ENCODE data around the gene IFRD2. TPM values are rescaled to one million over a fixed set of nuclear protein-coding genes. Genes with fewer than 3 reads are reported as not detected.

The IFRD2 gene
- total and polyA plus RNA-seq, 2 of the 8 experiments (the other 6 are each of a cell fraction or from before 2014, with no cell fraction given) = 76.7 to 88.8 TPM

DNA sequence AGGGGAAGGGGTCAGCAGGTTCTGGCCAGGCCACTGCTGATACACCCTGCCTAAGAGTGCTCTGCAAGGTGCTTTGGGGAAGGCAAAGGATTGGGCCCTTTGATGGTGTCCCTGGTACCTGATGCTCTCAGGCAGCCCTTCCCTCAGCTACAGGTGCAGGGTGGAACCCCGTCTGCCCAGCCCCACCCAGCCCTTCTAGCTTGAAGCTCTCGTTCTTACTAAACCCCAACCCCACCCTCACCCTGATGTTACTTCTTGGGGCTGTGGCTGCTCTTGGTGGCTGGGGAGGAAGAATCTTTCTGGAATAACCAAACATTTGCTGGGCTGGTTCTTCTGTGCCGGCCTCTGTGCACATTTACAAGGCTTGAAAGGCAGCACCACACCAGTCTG, 49.9 kb downstream of the IFRD2 start (continued):
- TF ChIP-seq, protein P1, sequence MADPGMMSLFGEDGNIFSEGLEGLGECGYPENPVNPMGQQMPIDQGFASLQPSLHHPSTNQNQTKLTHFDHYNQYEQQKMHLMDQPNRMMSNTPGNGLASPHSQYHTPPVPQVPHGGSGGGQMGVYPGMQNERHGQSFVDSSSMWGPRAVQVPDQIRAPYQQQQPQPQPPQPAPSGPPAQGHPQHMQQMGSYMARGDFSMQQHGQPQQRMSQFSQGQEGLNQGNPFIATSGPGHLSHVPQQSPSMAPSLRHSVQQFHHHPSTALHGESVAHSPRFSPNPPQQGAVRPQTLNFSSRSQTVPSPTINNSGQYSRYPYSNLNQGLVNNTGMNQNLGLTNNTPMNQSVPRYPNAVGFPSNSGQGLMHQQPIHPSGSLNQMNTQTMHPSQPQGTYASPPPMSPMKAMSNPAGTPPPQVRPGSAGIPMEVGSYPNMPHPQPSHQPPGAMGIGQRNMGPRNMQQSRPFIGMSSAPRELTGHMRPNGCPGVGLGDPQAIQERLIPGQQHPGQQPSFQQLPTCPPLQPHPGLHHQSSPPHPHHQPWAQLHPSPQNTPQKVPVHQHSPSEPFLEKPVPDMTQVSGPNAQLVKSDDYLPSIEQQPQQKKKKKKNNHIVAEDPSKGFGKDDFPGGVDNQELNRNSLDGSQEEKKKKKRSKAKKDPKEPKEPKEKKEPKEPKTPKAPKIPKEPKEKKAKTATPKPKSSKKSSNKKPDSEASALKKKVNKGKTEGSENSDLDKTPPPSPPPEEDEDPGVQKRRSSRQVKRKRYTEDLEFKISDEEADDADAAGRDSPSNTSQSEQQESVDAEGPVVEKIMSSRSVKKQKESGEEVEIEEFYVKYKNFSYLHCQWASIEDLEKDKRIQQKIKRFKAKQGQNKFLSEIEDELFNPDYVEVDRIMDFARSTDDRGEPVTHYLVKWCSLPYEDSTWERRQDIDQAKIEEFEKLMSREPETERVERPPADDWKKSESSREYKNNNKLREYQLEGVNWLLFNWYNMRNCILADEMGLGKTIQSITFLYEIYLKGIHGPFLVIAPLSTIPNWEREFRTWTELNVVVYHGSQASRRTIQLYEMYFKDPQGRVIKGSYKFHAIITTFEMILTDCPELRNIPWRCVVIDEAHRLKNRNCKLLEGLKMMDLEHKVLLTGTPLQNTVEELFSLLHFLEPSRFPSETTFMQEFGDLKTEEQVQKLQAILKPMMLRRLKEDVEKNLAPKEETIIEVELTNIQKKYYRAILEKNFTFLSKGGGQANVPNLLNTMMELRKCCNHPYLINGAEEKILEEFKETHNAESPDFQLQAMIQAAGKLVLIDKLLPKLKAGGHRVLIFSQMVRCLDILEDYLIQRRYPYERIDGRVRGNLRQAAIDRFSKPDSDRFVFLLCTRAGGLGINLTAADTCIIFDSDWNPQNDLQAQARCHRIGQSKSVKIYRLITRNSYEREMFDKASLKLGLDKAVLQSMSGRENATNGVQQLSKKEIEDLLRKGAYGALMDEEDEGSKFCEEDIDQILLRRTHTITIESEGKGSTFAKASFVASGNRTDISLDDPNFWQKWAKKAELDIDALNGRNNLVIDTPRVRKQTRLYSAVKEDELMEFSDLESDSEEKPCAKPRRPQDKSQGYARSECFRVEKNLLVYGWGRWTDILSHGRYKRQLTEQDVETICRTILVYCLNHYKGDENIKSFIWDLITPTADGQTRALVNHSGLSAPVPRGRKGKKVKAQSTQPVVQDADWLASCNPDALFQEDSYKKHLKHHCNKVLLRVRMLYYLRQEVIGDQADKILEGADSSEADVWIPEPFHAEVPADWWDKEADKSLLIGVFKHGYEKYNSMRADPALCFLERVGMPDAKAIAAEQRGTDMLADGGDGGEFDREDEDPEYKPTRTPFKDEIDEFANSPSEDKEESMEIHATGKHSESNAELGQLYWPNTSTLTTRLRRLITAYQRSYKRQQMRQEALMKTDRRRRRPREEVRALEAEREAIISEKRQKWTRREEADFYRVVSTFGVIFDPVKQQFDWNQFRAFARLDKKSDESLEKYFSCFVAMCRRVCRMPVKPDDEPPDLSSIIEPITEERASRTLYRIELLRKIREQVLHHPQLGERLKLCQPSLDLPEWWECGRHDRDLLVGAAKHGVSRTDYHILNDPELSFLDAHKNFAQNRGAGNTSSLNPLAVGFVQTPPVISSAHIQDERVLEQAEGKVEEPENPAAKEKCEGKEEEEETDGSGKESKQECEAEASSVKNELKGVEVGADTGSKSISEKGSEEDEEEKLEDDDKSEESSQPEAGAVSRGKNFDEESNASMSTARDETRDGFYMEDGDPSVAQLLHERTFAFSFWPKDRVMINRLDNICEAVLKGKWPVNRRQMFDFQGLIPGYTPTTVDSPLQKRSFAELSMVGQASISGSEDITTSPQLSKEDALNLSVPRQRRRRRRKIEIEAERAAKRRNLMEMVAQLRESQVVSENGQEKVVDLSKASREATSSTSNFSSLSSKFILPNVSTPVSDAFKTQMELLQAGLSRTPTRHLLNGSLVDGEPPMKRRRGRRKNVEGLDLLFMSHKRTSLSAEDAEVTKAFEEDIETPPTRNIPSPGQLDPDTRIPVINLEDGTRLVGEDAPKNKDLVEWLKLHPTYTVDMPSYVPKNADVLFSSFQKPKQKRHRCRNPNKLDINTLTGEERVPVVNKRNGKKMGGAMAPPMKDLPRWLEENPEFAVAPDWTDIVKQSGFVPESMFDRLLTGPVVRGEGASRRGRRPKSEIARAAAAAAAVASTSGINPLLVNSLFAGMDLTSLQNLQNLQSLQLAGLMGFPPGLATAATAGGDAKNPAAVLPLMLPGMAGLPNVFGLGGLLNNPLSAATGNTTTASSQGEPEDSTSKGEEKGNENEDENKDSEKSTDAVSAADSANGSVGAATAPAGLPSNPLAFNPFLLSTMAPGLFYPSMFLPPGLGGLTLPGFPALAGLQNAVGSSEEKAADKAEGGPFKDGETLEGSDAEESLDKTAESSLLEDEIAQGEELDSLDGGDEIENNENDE (IDR thresholded peaks at IDR 0.05; ENCODE audit: insufficient replicate concordance, low read length) = no peak
- TF ChIP-seq HDAC2 (IDR thresholded peaks at IDR 0.05; ENCODE audit: borderline replicate concordance in 1 of 2, low read depth in 2 of 2, low read length in 2 of 2) = no peak

Data from H1 (cell line).